ENCODE measurements around the gene MYO1C. TPM values are rescaled to one million over a fixed set of nuclear protein-coding genes. Genes with fewer than 3 reads are reported as not detected.

The MYO1C gene
- total RNA-seq, 1 donor: 250 TPM

DNA sequence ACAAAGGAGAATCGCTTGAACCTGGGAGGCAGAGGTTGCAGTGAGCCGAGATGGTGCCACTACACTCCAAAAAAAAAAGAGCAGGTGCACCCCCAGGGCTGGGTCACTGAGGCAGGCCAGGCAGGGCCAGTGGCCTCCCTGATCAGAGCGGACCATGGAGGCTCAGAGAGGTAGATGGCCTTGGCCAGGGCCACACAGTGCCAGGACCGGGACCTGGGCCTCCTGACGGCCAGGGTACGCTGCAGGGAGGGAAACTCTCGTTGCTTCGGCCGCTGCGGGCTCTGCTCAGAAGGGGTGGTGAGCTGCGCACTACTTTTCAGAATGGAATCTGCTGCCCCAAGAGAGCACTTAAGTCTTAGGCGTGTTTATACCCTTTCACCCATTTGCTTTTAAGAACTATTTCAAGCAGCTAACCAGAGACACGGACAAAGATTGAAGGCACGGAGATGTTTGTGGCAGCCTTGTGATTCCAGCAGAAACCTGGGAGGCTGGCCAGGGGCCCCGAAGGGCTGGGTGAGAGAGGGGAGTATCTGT, 17.1 kb downstream of the MYO1C start:
- TF ChIP-seq, protein P1, sequence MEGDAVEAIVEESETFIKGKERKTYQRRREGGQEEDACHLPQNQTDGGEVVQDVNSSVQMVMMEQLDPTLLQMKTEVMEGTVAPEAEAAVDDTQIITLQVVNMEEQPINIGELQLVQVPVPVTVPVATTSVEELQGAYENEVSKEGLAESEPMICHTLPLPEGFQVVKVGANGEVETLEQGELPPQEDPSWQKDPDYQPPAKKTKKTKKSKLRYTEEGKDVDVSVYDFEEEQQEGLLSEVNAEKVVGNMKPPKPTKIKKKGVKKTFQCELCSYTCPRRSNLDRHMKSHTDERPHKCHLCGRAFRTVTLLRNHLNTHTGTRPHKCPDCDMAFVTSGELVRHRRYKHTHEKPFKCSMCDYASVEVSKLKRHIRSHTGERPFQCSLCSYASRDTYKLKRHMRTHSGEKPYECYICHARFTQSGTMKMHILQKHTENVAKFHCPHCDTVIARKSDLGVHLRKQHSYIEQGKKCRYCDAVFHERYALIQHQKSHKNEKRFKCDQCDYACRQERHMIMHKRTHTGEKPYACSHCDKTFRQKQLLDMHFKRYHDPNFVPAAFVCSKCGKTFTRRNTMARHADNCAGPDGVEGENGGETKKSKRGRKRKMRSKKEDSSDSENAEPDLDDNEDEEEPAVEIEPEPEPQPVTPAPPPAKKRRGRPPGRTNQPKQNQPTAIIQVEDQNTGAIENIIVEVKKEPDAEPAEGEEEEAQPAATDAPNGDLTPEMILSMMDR (IDR thresholded peaks at IDR 0.05; ENCODE audit: extremely low read depth, low read depth, low read length): no peak
- H3K9me3 ChIP-seq (ENCODE audit: low read depth, low read length): no peaks in the 10 kb centered on the region
- H3K4me3 ChIP-seq (ENCODE audit: insufficient read depth, low read length): no peak overlapping the region
- peaks cover 5% of the 10 kb centered on the region for H3K4me1 ChIP-seq (ENCODE audit: insufficient read depth, low read length)
- H3K36me3 ChIP-seq (ENCODE audit: insufficient read depth, low read length): peaks cover 78% of the 10 kb centered on the region
- H3K79me2 ChIP-seq (ENCODE audit: insufficient read depth, low read length): peaks cover 10% of the 10 kb centered on the region
- H2AFZ ChIP-seq (ENCODE audit: low read length): no peak overlapping the region
- H3K4me2 ChIP-seq (ENCODE audit: insufficient read depth, low read length): no peak overlapping the region
- peaks cover 21% of the 10 kb centered on the region for H4K20me1 ChIP-seq (ENCODE audit: insufficient read depth, low read length)
- DNase-seq (ENCODE audit: insufficient read length, low spot score, missing footprints): no peak
- no peak overlapping the region for H3K27ac ChIP-seq (ENCODE audit: low read depth, low read length)
- no peaks in the 10 kb centered on the region for H3K27me3 ChIP-seq (ENCODE audit: insufficient read depth, low read length)

DNA sequence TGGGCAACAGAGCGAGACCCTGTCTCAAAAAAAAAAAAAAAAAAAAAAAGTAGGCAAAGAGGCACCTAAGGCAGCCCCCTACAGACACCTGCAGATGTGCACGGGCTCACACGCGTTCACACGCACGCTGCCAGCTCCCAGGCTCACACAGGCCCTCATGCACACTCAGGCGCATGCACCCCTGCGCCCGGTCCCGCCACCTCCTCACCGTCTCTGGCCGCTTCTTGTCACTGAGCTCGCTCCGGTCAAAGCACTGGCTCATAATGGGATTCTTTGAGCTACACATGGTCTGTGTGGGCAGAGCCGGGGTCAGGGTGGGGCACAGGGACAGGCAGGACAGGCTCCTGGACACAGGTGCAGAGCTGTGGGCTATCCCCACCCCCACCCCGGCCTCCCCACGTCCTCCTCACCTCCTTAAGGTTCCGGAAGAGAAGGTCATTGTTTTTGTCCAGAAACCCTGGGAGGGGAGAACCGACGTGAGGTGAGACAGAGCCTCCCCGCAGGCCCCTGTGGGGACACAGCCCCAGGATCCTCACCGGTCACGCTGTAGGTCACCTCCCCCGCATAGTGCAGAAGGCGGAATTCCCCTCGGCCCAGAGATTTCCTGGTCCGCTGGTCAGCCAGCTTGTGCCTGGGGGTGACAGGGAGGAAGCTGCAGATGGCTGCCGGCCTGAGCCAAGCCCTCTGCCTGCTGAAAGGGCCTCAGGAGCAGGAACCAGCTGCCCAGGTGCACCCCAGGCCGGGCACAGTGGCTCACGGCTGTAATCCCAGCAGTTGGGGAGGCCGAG, 17.9 kb downstream of the MYO1C start:
- peaks cover 22% of the 10 kb centered on the region for H4K20me1 ChIP-seq (ENCODE audit: insufficient read depth, low read length)
- no peaks in the 10 kb centered on the region for H3K9me3 ChIP-seq (ENCODE audit: low read depth, low read length)
- H3K36me3 ChIP-seq (ENCODE audit: insufficient read depth, low read length): peaks cover 80% of the 10 kb centered on the region
- H2AFZ ChIP-seq (ENCODE audit: low read length): no peak overlapping the region
- no peak overlapping the region for H3K4me3 ChIP-seq (ENCODE audit: insufficient read depth, low read length)
- H3K4me2 ChIP-seq (ENCODE audit: insufficient read depth, low read length): no peak overlapping the region
- no peaks in the 10 kb centered on the region for H3K27me3 ChIP-seq (ENCODE audit: insufficient read depth, low read length)
- H3K79me2 ChIP-seq (ENCODE audit: insufficient read depth, low read length): peaks cover 9% of the 10 kb centered on the region
- H3K4me1 ChIP-seq (ENCODE audit: insufficient read depth, low read length): peaks cover 5% of the 10 kb centered on the region
- H3K27ac ChIP-seq (ENCODE audit: low read depth, low read length): no peak overlapping the region
- no peak for DNase-seq (ENCODE audit: insufficient read length, low spot score, missing footprints)
- TF ChIP-seq, protein P1 (IDR thresholded peaks at IDR 0.05; ENCODE audit: extremely low read depth, low read depth, low read length): no peak

DNA sequence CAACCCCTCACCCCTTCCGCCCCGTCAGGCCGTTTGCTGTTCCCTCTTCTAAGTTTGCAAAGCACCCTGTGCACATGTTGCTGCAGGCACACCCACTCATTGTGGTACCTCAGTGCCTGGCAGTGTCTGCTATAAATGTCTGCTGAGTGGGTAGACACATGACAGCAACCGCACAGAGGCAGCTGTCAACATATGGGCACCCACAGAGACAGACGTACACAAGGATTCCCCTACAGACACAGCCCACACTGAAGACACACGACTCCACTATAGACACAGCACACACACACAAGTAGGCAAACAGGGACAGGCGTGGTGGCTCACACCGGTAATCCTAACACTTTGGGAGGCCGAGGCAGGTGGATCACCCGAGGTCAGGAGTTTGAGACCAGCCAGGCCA, 18.6 kb downstream of the MYO1C start:
- Histone ChIP-seq H3K27ac (ENCODE audit: low read depth, low read length) (no peak overlapping the region), H3K4me3 (ENCODE audit: insufficient read depth, low read length) (no peak overlapping the region), H3K36me3 (ENCODE audit: insufficient read depth, low read length) (peaks cover 84% of the 10 kb centered on the region), H2AFZ (ENCODE audit: low read length) (no peak overlapping the region), H3K27me3 (ENCODE audit: insufficient read depth, low read length) (no peaks in the 10 kb centered on the region), H3K4me2 (ENCODE audit: insufficient read depth, low read length) (no peak overlapping the region), H3K9me3 (ENCODE audit: low read depth, low read length) (no peaks in the 10 kb centered on the region), H3K4me1 (ENCODE audit: insufficient read depth, low read length) (peaks cover 5% of the 10 kb centered on the region), H3K79me2 (ENCODE audit: insufficient read depth, low read length) (peaks cover 7% of the 10 kb centered on the region), H4K20me1 (ENCODE audit: insufficient read depth, low read length) (peaks cover 25% of the 10 kb centered on the region)
- TF ChIP-seq, protein P1 (IDR thresholded peaks at IDR 0.05; ENCODE audit: extremely low read depth, low read depth, low read length): no peak
- no peak for DNase-seq (ENCODE audit: insufficient read length, low spot score, missing footprints)

DNA sequence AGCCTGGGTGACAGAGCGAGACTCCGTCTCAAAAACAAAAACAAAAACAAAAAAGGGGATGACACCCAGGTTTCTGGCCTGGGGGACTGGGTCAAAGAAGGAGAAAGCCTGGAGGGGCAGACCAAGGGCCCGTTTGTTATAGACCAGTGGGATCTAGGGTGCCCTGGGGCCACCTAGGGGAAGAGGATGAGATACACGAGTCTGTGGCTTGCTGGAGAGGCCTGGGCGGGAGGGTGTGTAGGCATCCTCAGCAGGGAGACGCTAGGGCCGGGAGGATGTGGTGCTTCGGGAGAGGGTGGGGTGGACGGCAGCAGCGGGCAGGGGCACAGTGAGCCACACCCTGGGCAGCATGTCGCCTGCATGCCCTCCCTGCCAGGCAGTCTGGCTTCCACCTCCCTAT, 19.3 kb downstream of the MYO1C start:
- H3K4me2 ChIP-seq (ENCODE audit: insufficient read depth, low read length): no peak overlapping the region
- no peak overlapping the region for H3K27ac ChIP-seq (ENCODE audit: low read depth, low read length)
- H3K4me1 ChIP-seq (ENCODE audit: insufficient read depth, low read length): peaks cover 5% of the 10 kb centered on the region
- no peak overlapping the region for H2AFZ ChIP-seq (ENCODE audit: low read length)
- no peak overlapping the region for H3K4me3 ChIP-seq (ENCODE audit: insufficient read depth, low read length)
- no peaks in the 10 kb centered on the region for H3K9me3 ChIP-seq (ENCODE audit: low read depth, low read length)
- peaks cover 7% of the 10 kb centered on the region for H3K79me2 ChIP-seq (ENCODE audit: insufficient read depth, low read length)
- TF ChIP-seq, protein P1 (IDR thresholded peaks at IDR 0.05; ENCODE audit: extremely low read depth, low read depth, low read length): no peak
- peaks cover 84% of the 10 kb centered on the region for H3K36me3 ChIP-seq (ENCODE audit: insufficient read depth, low read length)
- peaks cover 31% of the 10 kb centered on the region for H4K20me1 ChIP-seq (ENCODE audit: insufficient read depth, low read length)
- no peaks in the 10 kb centered on the region for H3K27me3 ChIP-seq (ENCODE audit: insufficient read depth, low read length)
- DNase-seq (ENCODE audit: insufficient read length, low spot score, missing footprints): peak; percentile 92
